OCI-LY1 (cell line): ENCODE measurements around the gene LAMC3.

ENCODE experiments used
- H2AFZ ChIP-seq: fragments of 200-600 bp; sonication (generic), shearing (Covaris generic); 2 replicates; pipeline ENCODE4 v1.6.0; 2014; ENCODE audit warnings: antibody characterized with exemption, mild to moderate bottlenecking, low read length
- H3F3A ChIP-seq: fragments of 200-600 bp; sonication (generic), shearing (Covaris generic); 2 replicates; pipeline ENCODE4 v1.6.0; 2014; ENCODE audit warnings: mild to moderate bottlenecking, antibody characterized with exemption, low read length, moderate library complexity; ENCODE audit not compliant: insufficient read depth
- H3K27ac ChIP-seq: fragments of 200-600 bp; sonication (generic); 2 replicates; pipeline ENCODE4 v1.5.1; 2014; ENCODE audit warnings: low read length, mixed run types, mild to moderate bottlenecking, low read depth; ENCODE audit not compliant: poor library complexity, severe bottlenecking
- H3K27me3 ChIP-seq: fragments of 200-600 bp; sonication (generic); 2 replicates; pipeline ENCODE4 v1.6.0; 2014; ENCODE audit warnings: antibody characterized with exemption, mild to moderate bottlenecking, low read length, moderate library complexity; ENCODE audit not compliant: insufficient read depth
- H3K36me3 ChIP-seq: fragments of 200-600 bp; sonication (generic); 2 replicates; pipeline ENCODE4 v1.6.1; 2014; ENCODE audit warnings: mild to moderate bottlenecking, antibody characterized with exemption, low read length, moderate library complexity, mixed read lengths; ENCODE audit not compliant: insufficient read depth
- H3K4me1 ChIP-seq: fragments of 200-600 bp; sonication (generic); 2 replicates; pipeline ENCODE4 v1.5.1; 2014; ENCODE audit warnings: mild to moderate bottlenecking, low read length, moderate library complexity; ENCODE audit not compliant: insufficient read depth, severe bottlenecking
- H3K4me2 ChIP-seq: fragments of 200-600 bp; sonication (generic), shearing (Covaris generic); 2 replicates; pipeline ENCODE4 v1.6.1; 2014; ENCODE audit warnings: low read length
- H3K4me3 ChIP-seq: fragments of 200-600 bp; sonication (generic); 2 replicates; pipeline ENCODE4 v1.5.1; 2014; ENCODE audit warnings: low read length, low read depth, mild to moderate bottlenecking, mixed read lengths; ENCODE audit not compliant: poor library complexity, severe bottlenecking
- H3K79me2 ChIP-seq: fragments of 200-600 bp; shearing (Covaris generic); 2 replicates; pipeline ENCODE4 v1.6.1; 2016; ENCODE audit warnings: mixed run types, low read length, mixed read lengths; ENCODE audit not compliant: insufficient read depth
- H3K9ac ChIP-seq: fragments of 200-600 bp; sonication (generic), shearing (Covaris generic); 2 replicates; pipeline ENCODE4 v1.6.1; 2014; ENCODE audit warnings: mild to moderate bottlenecking, low read length, mixed read lengths
- H3K9me2 ChIP-seq: fragments of 200-600 bp; sonication (generic), shearing (Covaris generic); 2 replicates; pipeline ENCODE4 v1.6.1; 2014; ENCODE audit warnings: low read depth, mild to moderate bottlenecking, low read length, mixed read lengths
- H3K9me3 ChIP-seq: fragments of 200-600 bp; shearing (Covaris generic); 2 replicates; pipeline ENCODE4 v1.6.1; 2014; ENCODE audit warnings: low read length, mixed read lengths
- H4K20me1 ChIP-seq: fragments of 200-600 bp; sonication (generic), shearing (Covaris generic); 2 replicates; pipeline ENCODE4 v1.6.0; 2016; ENCODE audit warnings: mild to moderate bottlenecking, low read length; ENCODE audit not compliant: insufficient read depth
- CTCF ChIP-seq: fragments of 200-600 bp; sonication (generic), shearing (Covaris generic); IDR thresholded peaks from 2 replicates; pipeline ENCODE4 v1.5.1; 2017; ENCODE audit warnings: mild to moderate bottlenecking, antibody characterized with exemption, low read length, moderate library complexity, mixed read lengths
- EZH2 ChIP-seq: fragments of 200-600 bp; sonication (generic), shearing (Covaris generic); IDR thresholded peaks from 2 replicates; pipeline ENCODE4 v1.8.0; 2017; ENCODE audit warnings: borderline replicate concordance, mixed run types, mild to moderate bottlenecking, antibody characterized with exemption, low read length, moderate library complexity, mixed read lengths

LAMC3 gene

GRCh38 chr9:131008909-131009618, at the start of gene LAMC3:
Gene LAMC3 (plus strand): TSS chr9:131009174. CDS start chr9:131009215, 41 bp downstream.
- Histone ChIP-seq H3K27me3 (no peaks in the 10 kb centered on the region; the same call in 1 of the 2 replicates), H3F3A (no peaks in the 10 kb centered on the region), H3K9me2 (no peaks in the 10 kb centered on the region), H2AFZ (no peak within 1 kb of the TSS), H3K36me3 (no peaks in the 10 kb centered on the region), H4K20me1 (no peaks in the 10 kb centered on the region), H3K79me2 (no peaks in the 10 kb centered on the region), H3K9ac (no peak within 1 kb of the TSS), H3K9me3 (no peaks in the 10 kb centered on the region), H3K4me2 (no peak within 1 kb of the TSS), H3K27ac (no peak within 1 kb of the TSS), H3K4me3 (no peak within 1 kb of the TSS), H3K4me1 (no peaks in the 10 kb centered on the region)
- TF ChIP-seq CTCF (no peak), EZH2 (no peak)

DNA sequence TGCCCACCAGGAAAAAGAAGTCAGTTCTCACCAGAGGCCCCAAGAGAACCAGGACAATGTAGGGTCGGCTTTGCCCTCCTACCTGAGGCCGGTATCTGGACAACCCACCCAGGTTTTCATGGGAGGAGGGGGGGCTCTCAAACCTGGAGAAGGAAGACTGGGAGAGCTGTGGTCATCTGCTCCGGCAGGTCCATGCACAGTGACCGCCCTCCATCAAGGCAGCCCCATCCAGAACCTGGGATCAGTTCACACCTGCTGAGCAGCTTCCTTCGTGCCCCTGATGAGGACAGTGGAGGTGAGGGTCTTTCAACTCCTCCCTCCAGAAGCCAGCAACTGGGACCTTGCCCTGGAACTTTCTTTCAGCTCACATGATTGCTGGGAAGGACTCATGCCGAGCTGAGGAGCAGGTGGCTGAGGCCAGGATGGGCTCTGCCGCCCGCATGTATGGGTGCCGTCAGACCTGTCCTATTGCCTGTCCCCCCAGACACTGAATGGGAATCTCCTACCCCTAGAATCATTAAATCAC, 49.1 kb upstream of the LAMC3 start:
- Histone ChIP-seq H3K4me3 (no peak overlapping the region), H3K4me2 (no peak overlapping the region), H3K79me2 (no peaks in the 10 kb centered on the region), H3K9ac (no peak overlapping the region), H4K20me1 (no peaks in the 10 kb centered on the region), H3K9me2 (no peaks in the 10 kb centered on the region), H3K4me1 (no peaks in the 10 kb centered on the region), H3K27me3 (peaks cover 4% of the 10 kb centered on the region; the same call in 1 of the 2 replicates), H3K36me3 (no peaks in the 10 kb centered on the region; the same call in 1 of the 2 replicates), H3K9me3 (no peaks in the 10 kb centered on the region), H3K27ac (no peak overlapping the region), H3F3A (no peaks in the 10 kb centered on the region), H2AFZ (no peak overlapping the region)
- TF ChIP-seq CTCF (no peak), EZH2 (no peak)

GRCh38 chr9:130960522-130961378, 48.2 kb upstream of the LAMC3 start:
- no peak overlapping the region for H3K9ac ChIP-seq
- no peaks in the 10 kb centered on the region; the same call in 1 of the 2 replicates for H3K36me3 ChIP-seq
- no peak overlapping the region for H3K4me3 ChIP-seq
- no peaks in the 10 kb centered on the region for H3F3A ChIP-seq
- peaks cover 4% of the 10 kb centered on the region; the same call in 1 of the 2 replicates for H3K27me3 ChIP-seq
- H3K4me1 ChIP-seq, result no peaks in the 10 kb centered on the region
- H3K9me3 ChIP-seq, result no peaks in the 10 kb centered on the region
- no peaks in the 10 kb centered on the region for H4K20me1 ChIP-seq
- no peak overlapping the region for H2AFZ ChIP-seq
- H3K9me2 ChIP-seq, result no peaks in the 10 kb centered on the region
- no peak for TF ChIP-seq CTCF
- no peak for TF ChIP-seq EZH2
- H3K27ac ChIP-seq, result no peak overlapping the region
- no peaks in the 10 kb centered on the region for H3K79me2 ChIP-seq
- H3K4me2 ChIP-seq, result no peak overlapping the region
